Panc1 (cell line): Measurements from ENCODE around the gene IFNL4.

Source experiments
- CTCF ChIP-seq: fragments of 450-650 bp; IDR thresholded peaks from 2 replicates; pipeline ENCODE4 v1.5.1; 2017; ENCODE audit warnings: mild to moderate bottlenecking
- SIN3A ChIP-seq: IDR thresholded peaks from 2 replicates; pipeline ENCODE4 v1.6.1; 2012; ENCODE audit warnings: low read depth, mild to moderate bottlenecking, low read length, moderate library complexity, borderline replicate concordance; ENCODE audit not compliant: insufficient read depth
- TCF7L2 ChIP-seq: IDR thresholded peaks from 2 replicates; pipeline ENCODE4 v1.6.1; 2011; ENCODE audit warnings: mild to moderate bottlenecking, low read depth, low read length, inconsistent platforms

GRCh38 chr19:39277598-39277997, 28.9 kb upstream of the IFNL4 start:
- TF ChIP-seq CTCF (no peak), SIN3A (no peak), TCF7L2 (no peak)
